Fibroblast of mammary gland (primary cell): ENCODE data around the gene TSHZ2.

Experiments used
- DNase-seq: peaks from one replicate; pipeline ENCODE4 v3.0.0-alpha.2; 2010; ENCODE audit warnings: low read depth
- H3K4me3 ChIP-seq: 2 replicates; pipeline ENCODE4 v1.5.1; 2011; ENCODE audit warnings: low read depth, mild to moderate bottlenecking, low read length, moderate library complexity; ENCODE audit not compliant: control insufficient read depth
- TF ChIP-seq, protein P1 (sequence below): conservative IDR thresholded peaks from 2 replicates; pipeline ENCODE4 v1.5.1; 2011; ENCODE audit warnings: low read depth, low read length, inconsistent platforms; ENCODE audit not compliant: control insufficient read depth, insufficient read depth

Gene TSHZ2

GRCh38 chr20:53032478-53032932, 60.3 kb downstream of the TSHZ2 start:
- H3K4me3 ChIP-seq, result no peak overlapping the region
- peak; percentile 99 for DNase-seq
- TF ChIP-seq, protein P1, sequence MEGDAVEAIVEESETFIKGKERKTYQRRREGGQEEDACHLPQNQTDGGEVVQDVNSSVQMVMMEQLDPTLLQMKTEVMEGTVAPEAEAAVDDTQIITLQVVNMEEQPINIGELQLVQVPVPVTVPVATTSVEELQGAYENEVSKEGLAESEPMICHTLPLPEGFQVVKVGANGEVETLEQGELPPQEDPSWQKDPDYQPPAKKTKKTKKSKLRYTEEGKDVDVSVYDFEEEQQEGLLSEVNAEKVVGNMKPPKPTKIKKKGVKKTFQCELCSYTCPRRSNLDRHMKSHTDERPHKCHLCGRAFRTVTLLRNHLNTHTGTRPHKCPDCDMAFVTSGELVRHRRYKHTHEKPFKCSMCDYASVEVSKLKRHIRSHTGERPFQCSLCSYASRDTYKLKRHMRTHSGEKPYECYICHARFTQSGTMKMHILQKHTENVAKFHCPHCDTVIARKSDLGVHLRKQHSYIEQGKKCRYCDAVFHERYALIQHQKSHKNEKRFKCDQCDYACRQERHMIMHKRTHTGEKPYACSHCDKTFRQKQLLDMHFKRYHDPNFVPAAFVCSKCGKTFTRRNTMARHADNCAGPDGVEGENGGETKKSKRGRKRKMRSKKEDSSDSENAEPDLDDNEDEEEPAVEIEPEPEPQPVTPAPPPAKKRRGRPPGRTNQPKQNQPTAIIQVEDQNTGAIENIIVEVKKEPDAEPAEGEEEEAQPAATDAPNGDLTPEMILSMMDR, result no peak

DNA sequence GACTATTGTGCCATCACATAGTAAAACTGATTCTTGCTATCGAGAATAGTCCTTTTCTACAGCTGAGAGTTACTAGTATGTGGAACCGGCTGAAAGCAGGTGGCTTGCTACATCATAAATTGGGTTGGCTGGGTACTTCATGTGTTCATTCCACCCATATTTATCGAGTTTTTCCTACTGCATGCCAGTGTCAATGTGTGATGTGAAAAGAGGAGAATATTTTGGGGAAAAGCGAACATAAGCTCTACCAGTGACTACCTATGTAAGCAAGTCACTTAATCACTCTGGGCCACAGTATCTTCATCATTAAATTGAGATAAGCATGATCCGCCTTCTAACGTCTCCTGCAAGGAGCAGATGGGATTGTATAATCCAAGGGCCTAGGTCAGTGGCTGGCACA, 61.0 kb downstream of the TSHZ2 start:
- no peak for DNase-seq
- TF ChIP-seq, protein P1, result no peak
- no peak overlapping the region for H3K4me3 ChIP-seq

DNA sequence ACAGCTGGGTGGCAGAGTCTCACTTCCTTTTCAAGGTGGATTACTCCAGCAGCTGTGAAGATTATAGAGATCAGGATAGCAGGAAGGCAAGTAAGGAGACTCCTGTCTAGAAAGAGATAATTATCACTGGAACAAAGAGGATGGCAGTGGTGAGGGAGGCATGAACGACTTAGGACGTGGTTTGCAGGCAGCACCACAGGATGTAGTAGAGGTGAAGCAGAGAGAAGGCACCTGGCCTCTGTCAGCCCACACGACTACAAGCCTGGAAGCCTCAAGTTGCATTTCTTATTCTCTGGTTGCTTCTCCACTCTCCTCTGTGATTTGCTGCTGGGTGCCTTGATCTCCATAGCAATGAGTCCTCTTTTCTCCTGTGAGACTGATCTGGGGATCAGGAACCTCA, 62.7 kb downstream of the TSHZ2 start:
- no peak overlapping the region for H3K4me3 ChIP-seq
- TF ChIP-seq, protein P1, result no peak
- DNase-seq, result no peak

DNA sequence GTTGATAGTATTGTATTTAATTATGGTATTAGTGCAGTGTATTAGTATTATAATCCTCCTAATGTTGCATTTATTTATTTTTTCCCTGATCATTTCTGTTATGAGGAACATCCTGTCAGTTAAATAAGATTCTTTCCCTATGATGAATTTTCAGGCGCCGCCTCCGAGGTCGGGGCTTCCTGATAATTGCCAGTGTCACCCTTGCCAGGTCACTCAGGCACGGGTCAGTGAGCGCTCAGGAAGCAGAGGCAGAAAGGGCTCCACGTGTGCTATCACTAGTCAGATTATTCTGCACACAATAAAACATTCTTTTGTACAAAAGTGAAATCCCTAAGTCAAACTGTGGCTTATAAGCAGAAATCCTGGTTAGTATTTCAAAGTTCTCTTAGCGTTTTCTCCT, 64.8 kb downstream of the TSHZ2 start:
- no peak overlapping the region for H3K4me3 ChIP-seq
- peak; percentile 29 for DNase-seq
- TF ChIP-seq, protein P1, result no peak

GRCh38 chr20:53037621-53038020, 65.5 kb downstream of the TSHZ2 start:
- TF ChIP-seq, protein P1, result no peak
- no peak overlapping the region for H3K4me3 ChIP-seq
- no peak for DNase-seq

GRCh38 chr20:53038299-53038698, 66.1 kb downstream of the TSHZ2 start:
- no peak overlapping the region for H3K4me3 ChIP-seq
- DNase-seq, result no peak
- TF ChIP-seq, protein P1, result no peak
